ENCODE results near the gene ZBTB11.

- TF ChIP-seq POLR2A (IDR thresholded peaks at IDR 0.05; ENCODE audit: low read depth, low read length) (no peak), CTCF (IDR thresholded peaks at IDR 0.05; ENCODE audit: extremely low read depth in 1 of 2, insufficient read depth in 1 of 2, low read depth in 1 of 2, low read length in 2 of 2) (no peak), JUN (IDR thresholded peaks at IDR 0.05; ENCODE audit: borderline replicate concordance, insufficient read depth, insufficient read length, low read depth) (no peak), EZH2 (IDR thresholded peaks at IDR 0.05; ENCODE audit: borderline replicate concordance, low read depth, low read length, severe bottlenecking) (no peak)
Observed at GRCh38 chr3:101638261-101638745, 38.6 kb downstream of the ZBTB11 start.

Measured in endothelial cell of umbilical vein (primary cell).